Progenitor cell of endocrine pancreas (in vitro differentiated cells): ENCODE measurements around the gene TAF6L. TPM values are rescaled to one million over a fixed set of nuclear protein-coding genes. Genes with fewer than 3 reads are reported as not detected.

Experiments
- DNase-seq: peaks from one replicate; pipeline ENCODE4 v3.0.0; 2021; ENCODE audit warnings: low spot score; ENCODE audit not compliant: unreplicated experiment
- H3K27ac Mint-ChIP-seq: 2 replicates; pipeline ENCODE4 v1.8.0; 2021; ENCODE audit warnings: mild to moderate bottlenecking, moderate library complexity, mixed read lengths
- H3K27me3 Mint-ChIP-seq: 2 replicates; pipeline ENCODE4 v1.8.0; 2021; ENCODE audit warnings: mixed read lengths
- H3K36me3 Mint-ChIP-seq: 2 replicates; pipeline ENCODE4 v1.8.0; 2022; ENCODE audit warnings: mixed read lengths; ENCODE audit not compliant: insufficient read depth
- H3K4me1 Mint-ChIP-seq: 2 replicates; pipeline ENCODE4 v1.8.0; 2021; ENCODE audit warnings: low read depth, mixed read lengths
- H3K4me3 Mint-ChIP-seq: 2 replicates; pipeline ENCODE4 v1.8.0; 2021; ENCODE audit warnings: low read depth, mild to moderate bottlenecking, moderate library complexity, mixed read lengths
- H3K9me3 Mint-ChIP-seq: 2 replicates; pipeline ENCODE4 v1.8.0; 2021; ENCODE audit warnings: low read depth, mixed read lengths
- microRNA-seq: library from miRNA; unstranded; fragments of <30 nt; microRNA quantifications from one replicate; pipeline ENCODE4 v1.1.0, GENCODE V29; 2020; ENCODE audit warnings: borderline number of aligned reads; ENCODE audit not compliant: unreplicated experiment
- total RNA-seq: library from RNA; stranded (reverse); gene quantifications from 2 replicates; pipeline ENCODE4 v1.2.1, GENCODE V29; 2021
- TF ChIP-seq, protein P1 (sequence below): fragments of 200-600 bp; sonication (generic); IDR thresholded peaks from one replicate; pipeline ENCODE4 v1.5.0; 2021; ENCODE audit warnings: antibody characterized with exemption, mild to moderate bottlenecking; ENCODE audit not compliant: unreplicated experiment

TAF6L gene
- total RNA-seq, 1 donor from 2014 or later, result 52.3 TPM

GRCh38 chr11:62830904-62831519, 59.8 kb downstream of the TAF6L start:
- Mint-ChIP-seq H3K4me1 (peaks cover 16% of the 10 kb centered on the region), H3K27me3 (no peaks in the 10 kb centered on the region), H3K4me3 (peak overlapping the region; percentile 93), H3K36me3 (peaks cover 15% of the 10 kb centered on the region), H3K9me3 (no peaks in the 10 kb centered on the region), H3K27ac (peak overlapping the region; percentile 100)
- no peak for DNase-seq
- TF ChIP-seq, protein P1, sequence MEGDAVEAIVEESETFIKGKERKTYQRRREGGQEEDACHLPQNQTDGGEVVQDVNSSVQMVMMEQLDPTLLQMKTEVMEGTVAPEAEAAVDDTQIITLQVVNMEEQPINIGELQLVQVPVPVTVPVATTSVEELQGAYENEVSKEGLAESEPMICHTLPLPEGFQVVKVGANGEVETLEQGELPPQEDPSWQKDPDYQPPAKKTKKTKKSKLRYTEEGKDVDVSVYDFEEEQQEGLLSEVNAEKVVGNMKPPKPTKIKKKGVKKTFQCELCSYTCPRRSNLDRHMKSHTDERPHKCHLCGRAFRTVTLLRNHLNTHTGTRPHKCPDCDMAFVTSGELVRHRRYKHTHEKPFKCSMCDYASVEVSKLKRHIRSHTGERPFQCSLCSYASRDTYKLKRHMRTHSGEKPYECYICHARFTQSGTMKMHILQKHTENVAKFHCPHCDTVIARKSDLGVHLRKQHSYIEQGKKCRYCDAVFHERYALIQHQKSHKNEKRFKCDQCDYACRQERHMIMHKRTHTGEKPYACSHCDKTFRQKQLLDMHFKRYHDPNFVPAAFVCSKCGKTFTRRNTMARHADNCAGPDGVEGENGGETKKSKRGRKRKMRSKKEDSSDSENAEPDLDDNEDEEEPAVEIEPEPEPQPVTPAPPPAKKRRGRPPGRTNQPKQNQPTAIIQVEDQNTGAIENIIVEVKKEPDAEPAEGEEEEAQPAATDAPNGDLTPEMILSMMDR, result no peak

DNA sequence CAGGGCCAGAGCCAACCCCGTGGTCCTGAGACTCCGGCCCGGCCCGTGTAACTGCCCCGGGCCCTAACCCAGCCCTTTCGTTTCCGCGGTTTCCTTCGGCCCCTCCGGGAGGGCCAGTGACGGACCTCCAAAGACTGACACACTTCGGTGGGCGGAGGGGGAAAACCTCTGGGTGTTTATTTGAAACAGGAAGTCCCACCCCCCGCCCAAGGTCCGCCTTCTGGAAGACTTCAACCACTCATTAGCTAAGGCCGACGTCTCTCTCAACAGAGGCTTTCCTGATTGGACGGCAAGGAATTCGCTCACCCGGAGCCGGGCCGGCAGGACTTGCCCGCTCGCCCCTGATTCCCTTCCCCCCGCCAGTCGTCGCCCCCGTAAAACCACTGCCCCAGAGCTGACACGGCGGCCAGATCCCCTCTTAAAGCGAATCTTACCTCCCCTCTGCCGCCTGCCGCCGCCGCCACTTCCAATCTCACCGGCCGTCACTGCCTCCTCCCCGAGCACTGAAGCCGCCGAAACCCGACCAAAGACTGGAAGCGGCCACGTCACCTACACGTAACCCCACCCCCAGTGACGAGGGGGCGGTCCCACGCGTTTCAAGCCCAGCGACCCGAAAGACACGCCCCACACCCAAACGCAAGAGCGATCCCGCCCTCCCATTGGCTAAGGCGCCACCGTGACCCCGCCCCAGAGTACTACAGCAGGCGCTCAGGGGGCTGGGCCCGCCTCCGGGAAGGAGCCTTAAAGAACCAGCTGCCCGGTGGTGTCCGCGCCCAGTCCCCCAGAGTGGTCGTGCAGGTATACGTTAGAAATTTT, 60.5 kb downstream of the TAF6L start, which contains the start of gene STX5:
STX5 (minus strand) TSS at position 532 of the 816 bp plus-strand sequence. CDS start 808 bp downstream, outside the sequence.
- Mint-ChIP-seq H3K4me1 (peaks cover 16% of the 10 kb centered on the region), H3K36me3 (peaks cover 15% of the 10 kb centered on the region)
- TF ChIP-seq, protein P1, result no peak

GRCh38 chr11:62832336-62833234, 61.4 kb downstream of the TAF6L start, which contains the start of gene TEX54:
Gene TEX54 (minus strand): TSS chr11:62832841.
- peaks cover 18% of the 10 kb centered on the region for H3K4me1 Mint-ChIP-seq
- H3K27me3 Mint-ChIP-seq, result no peaks in the 10 kb centered on the region
- TF ChIP-seq, protein P1, result no peak
- H3K27ac Mint-ChIP-seq, result peak within 1 kb of the TSS; percentile 100
- peaks cover 11% of the 10 kb centered on the region for H3K36me3 Mint-ChIP-seq
- H3K4me3 Mint-ChIP-seq, result peak within 1 kb of the TSS; percentile 93
- DNase-seq, result no peak
- H3K9me3 Mint-ChIP-seq, result no peaks in the 10 kb centered on the region

More for the DNA sequence above, 60.5 kb downstream of the TAF6L start, which contains the start of gene STX5:
- H3K27ac Mint-ChIP-seq, result peak within 1 kb of the TSS; percentile 100
- peak; percentile 99 for DNase-seq
- peak within 1 kb of the TSS; percentile 93 for H3K4me3 Mint-ChIP-seq
- no peaks in the 10 kb centered on the region for H3K9me3 Mint-ChIP-seq
- no peaks in the 10 kb centered on the region for H3K27me3 Mint-ChIP-seq

GRCh38 chr11:62835336-62835735, 64.1 kb downstream of the TAF6L start:
- no peak overlapping the region for H3K4me3 Mint-ChIP-seq

More at GRCh38 chr11:62835336-62835735, 64.1 kb downstream of the TAF6L start:
- no peak overlapping the region for H3K27ac Mint-ChIP-seq
- no peaks in the 10 kb centered on the region for H3K27me3 Mint-ChIP-seq
- TF ChIP-seq, protein P1, result no peak
- no peak for DNase-seq
- H3K4me1 Mint-ChIP-seq, result peaks cover 22% of the 10 kb centered on the region
- peaks cover 13% of the 10 kb centered on the region for H3K36me3 Mint-ChIP-seq
- H3K9me3 Mint-ChIP-seq, result no peaks in the 10 kb centered on the region

Small RNAs within 50 kb of the gene (microRNA-seq; reads per million reads assigned to microRNA genes)
- gene MIR6514 (not detected), gene MIR6748 (2.4 reads per million)

Other genes starting within 250 kb of the TAF6L start
- 27.2 and 39.8 TPM in 2 replicates for gene AHNAK, start 224.6 kb upstream of the TAF6L start, total RNA-seq
- gene EEF1G, start 197.5 kb upstream of the TAF6L start, total RNA-seq, result 1,931 and 1,938 TPM in 2 replicates
- gene TUT1, start 179.9 kb upstream of the TAF6L start, total RNA-seq, result 23.1 and 26.0 TPM in 2 replicates
- gene MTA2, start 169.5 kb upstream of the TAF6L start, total RNA-seq, result 134 and 140 TPM in 2 replicates
- gene EML3, start 158.6 kb upstream of the TAF6L start, total RNA-seq, result 42.7 and 47.0 TPM in 2 replicates
- 0.62 and 0.86 TPM in 2 replicates for gene ROM1, start 158.1 kb upstream of the TAF6L start, total RNA-seq
- 43.4 and 48.9 TPM in 2 replicates for gene B3GAT3, start 149.4 kb upstream of the TAF6L start, total RNA-seq
- 354 and 361 TPM in 2 replicates for gene GANAB, start 124.8 kb upstream of the TAF6L start, total RNA-seq
- 23.6 and 24.7 TPM in 2 replicates for gene INTS5, start 118.1 kb upstream of the TAF6L start, total RNA-seq
- 71.7 and 73.5 TPM in 2 replicates for gene C11orf98, start 106.2 kb upstream of the TAF6L start, total RNA-seq
- 12.2 and 18.0 TPM in 2 replicates for gene CSKMT, start 106.1 kb upstream of the TAF6L start, total RNA-seq
- gene UQCC3, start 99.7 kb upstream of the TAF6L start, total RNA-seq, result 7.0 and 7.6 TPM in 2 replicates
- gene LBHD1, start 99.1 kb upstream of the TAF6L start, total RNA-seq, result 9.3 and 9.4 TPM in 2 replicates
- gene UBXN1, start 92.3 kb upstream of the TAF6L start, total RNA-seq, result 99.8 and 102 TPM in 2 replicates
- gene LRRN4CL, start 81.9 kb upstream of the TAF6L start, total RNA-seq, result 0.65 and 0.89 TPM in 2 replicates
- gene BSCL2, start 64.0 kb upstream of the TAF6L start, total RNA-seq, result 84.9 and 85.8 TPM in 2 replicates
- gene GNG3, start 63.7 kb upstream of the TAF6L start, total RNA-seq, result 1.8 and 2.0 TPM in 2 replicates
- gene HNRNPUL2, start 43.9 kb upstream of the TAF6L start, total RNA-seq, result 61.0 and 63.9 TPM in 2 replicates
- 35.5 and 40.8 TPM in 2 replicates for gene TTC9C, start 42.9 kb upstream of the TAF6L start, total RNA-seq
- 13.4 and 17.3 TPM in 2 replicates for gene ZBTB3, start 17.2 kb upstream of the TAF6L start, total RNA-seq
- gene POLR2G, start 9.8 kb upstream of the TAF6L start, total RNA-seq, result 93.8 and 101 TPM in 2 replicates
- gene TMEM179B, start 16.0 kb downstream of the TAF6L start, total RNA-seq, result 38.4 and 40.8 TPM in 2 replicates
- gene TMEM223, start 20.6 kb downstream of the TAF6L start, total RNA-seq, result 18.6 and 19.8 TPM in 2 replicates
- gene NXF1, start 34.0 kb downstream of the TAF6L start, total RNA-seq, result 120 and 130 TPM in 2 replicates
- gene STX5, start 60.7 kb downstream of the TAF6L start, total RNA-seq, result 39.3 and 45.3 TPM in 2 replicates
- gene TEX54, start 61.4 kb downstream of the TAF6L start, total RNA-seq, result not detected in 2 replicates
- 55.8 and 60.3 TPM in 2 replicates for gene WDR74, start 68.2 kb downstream of the TAF6L start, total RNA-seq
- 140 and 180 TPM in 2 replicates for gene SLC3A2, start 109.5 kb downstream of the TAF6L start, total RNA-seq
- gene CHRM1, start 150.0 kb downstream of the TAF6L start, total RNA-seq, result 0.62 and 0.67 TPM in 2 replicates
- gene SLC22A6, start 213.6 kb downstream of the TAF6L start, total RNA-seq, result not detected in 2 replicates
- 2.4 and 4.1 TPM in 2 replicates for gene SLC22A8, start 244.4 kb downstream of the TAF6L start, total RNA-seq